ENCODE measurements around the gene DNASE1L3.
"Not testable (repeated sequence)": the region's sequence is repeated elsewhere in the genome, so short reads cannot be mapped to it uniquely, and the experiment has no call there.

DNASE1L3 gene

GRCh38 chr3:58210761-58211460, at the start of gene DNASE1L3:
Gene DNASE1L3 (minus strand): TSS chr3:58210972. CDS start chr3:58210906, 66 bp downstream.
- in situ Hi-C loops (cut with MboI; ENCODE audit: low sequenced_read_pairs), result no loop called here

GRCh38 chr3:58260261-58260731, 49.5 kb upstream of the DNASE1L3 start:
- in situ Hi-C loops (cut with MboI; ENCODE audit: low sequenced_read_pairs), result no loop called here

GRCh38 chr3:58258392-58259055, 47.8 kb upstream of the DNASE1L3 start:
- in situ Hi-C loops (cut with MboI; ENCODE audit: low sequenced_read_pairs), result no loop called here

- in situ Hi-C loops (cut with MboI; ENCODE audit: low sequenced_read_pairs), result no loop called here
Measured at GRCh38 chr3:58256511-58256910, 45.7 kb upstream of the DNASE1L3 start.

GRCh38 chr3:58256061-58256460, 45.3 kb upstream of the DNASE1L3 start:
- in situ Hi-C loops (cut with MboI; ENCODE audit: low sequenced_read_pairs), result no loop called here

GRCh38 chr3:58254144-58254543, 43.4 kb upstream of the DNASE1L3 start:
- in situ Hi-C loops (cut with MboI; ENCODE audit: low sequenced_read_pairs), result no loop called here

GRCh38 chr3:58251631-58252035, 40.9 kb upstream of the DNASE1L3 start:
- in situ Hi-C loops (cut with MboI; ENCODE audit: low sequenced_read_pairs), result no loop called here

GRCh38 chr3:58250093-58250707, 39.4 kb upstream of the DNASE1L3 start:
- in situ Hi-C loops (cut with MboI; ENCODE audit: low sequenced_read_pairs), result no loop called here

- in situ Hi-C loops (cut with MboI; ENCODE audit: low sequenced_read_pairs), result no loop called here
Measured at GRCh38 chr3:58249358-58250092, 38.8 kb upstream of the DNASE1L3 start.

GRCh38 chr3:58246148-58247047, 35.6 kb upstream of the DNASE1L3 start:
- in situ Hi-C loops (cut with MboI; ENCODE audit: low sequenced_read_pairs), result no loop called here

- in situ Hi-C loops (cut with MboI; ENCODE audit: low sequenced_read_pairs), result no loop called here
Measured at GRCh38 chr3:58243976-58244585, 33.3 kb upstream of the DNASE1L3 start.

- in situ Hi-C loops (cut with MboI; ENCODE audit: low sequenced_read_pairs), result not testable (repeated sequence)
Measured at GRCh38 chr3:58242860-58243259, 32.1 kb upstream of the DNASE1L3 start.

GRCh38 chr3:58242340-58242739, 31.6 kb upstream of the DNASE1L3 start:
- in situ Hi-C loops (cut with MboI; ENCODE audit: low sequenced_read_pairs), result no loop called here

- in situ Hi-C loops (cut with MboI; ENCODE audit: low sequenced_read_pairs), result no loop called here
Measured at GRCh38 chr3:58241306-58242044, 30.7 kb upstream of the DNASE1L3 start.

GRCh38 chr3:58238830-58239229, 28.1 kb upstream of the DNASE1L3 start:
- in situ Hi-C loops (cut with MboI; ENCODE audit: low sequenced_read_pairs), result no loop called here

- in situ Hi-C loops (cut with MboI; ENCODE audit: low sequenced_read_pairs), result no loop called here
Measured at GRCh38 chr3:58237941-58238681, 27.3 kb upstream of the DNASE1L3 start.

- in situ Hi-C loops (cut with MboI; ENCODE audit: low sequenced_read_pairs), result no loop called here
Measured at GRCh38 chr3:58237238-58237940, 26.6 kb upstream of the DNASE1L3 start, which contains the start of gene ABHD6. Gene ABHD6 (plus strand): TSS chr3:58237792. CDS start chr3:58256587, 18,795 bp downstream.
